B cell (primary cell): ENCODE data around the gene C14orf180. TPM values are rescaled to one million over a fixed set of nuclear protein-coding genes. Genes with fewer than 3 reads are reported as not detected.

Source experiments
- ATAC-seq: fragments of 200-7000 bp; cut with Tn5 transposase; one replicate; pipeline ENCODE4 v1.10.0; 2021; ENCODE audit warnings: low read depth, mild to moderate bottlenecking, moderate number of reproducible peaks, moderate library complexity
- CTCF ChIA-PET: fragments of 350-600 bp; sonication (Branson Sonifier 250); formaldehyde crosslinking; loops from one replicate; lab custom pipeline; 2021; ENCODE audit warnings: antibody characterized with exemption, inconsistent platforms; lab: Charles Lee
- POLR2A ChIA-PET: fragments of 350-600 bp; sonication (Branson Sonifier 250); formaldehyde crosslinking; loops from one replicate; lab custom pipeline; 2021; ENCODE audit warnings: antibody characterized with exemption; lab: Charles Lee
- DNase-seq: peaks from one replicate; pipeline ENCODE4 v3.0.0; 2013
- H2AFZ ChIP-seq: 2 replicates; pipeline ENCODE4 v1.6.1; 2012; ENCODE audit warnings: mild to moderate bottlenecking, low read depth, low read length; ENCODE audit not compliant: insufficient read depth, poor library complexity, severe bottlenecking
- H3K27ac ChIP-seq, 2 donors: 1 replicate in 1 of 2; 2 replicates in 1 of 2; pipeline ENCODE4 v1.5.1; 2012 to 2013; ENCODE audit warnings: low read length in 2 of 2, mild to moderate bottlenecking in 2 of 2, moderate library complexity in 1 of 2
- H3K27me3 ChIP-seq, 4 experiments: fragments of 200-600 bp in 1 of 4; sonication (generic) in 1 of 4; replicated peaks in 1 of 4; 1 replicate in 2 of 4; 2 replicates in 2 of 4; pipeline versions ENCODE4 v1.6.1 to v1.7.0; 2013 to 2016; ENCODE audit warnings: low read length in 3 of 4, mild to moderate bottlenecking in 2 of 4, mixed read lengths in 1 of 4, moderate library complexity in 1 of 4; ENCODE audit not compliant: insufficient read depth in 4 of 4, control insufficient read depth in 3 of 4; ENCODE audit errors: control extremely low read depth in 1 of 4
- H3K36me3 ChIP-seq, 2 experiments: replicated peaks in 1 of 2; 1 replicate in 1 of 2; 2 replicates in 1 of 2; pipeline versions ENCODE4 v1.6.1 to v1.7.1; 2013; ENCODE audit warnings: low read length in 1 of 2; ENCODE audit not compliant: insufficient read depth in 2 of 2, control insufficient read depth in 1 of 2; ENCODE audit errors: control extremely low read depth in 1 of 2, extremely low read depth in 1 of 2
- H3K4me1 ChIP-seq, 2 donors: fragments of 200-600 bp in 1 of 2; sonication (generic) in 1 of 2; 1 replicate in 1 of 2; 2 replicates in 1 of 2; pipeline versions ENCODE4 v1.5.1 to v1.6.1; 2013 to 2017; ENCODE audit warnings: low read length in 2 of 2; ENCODE audit not compliant: control insufficient read depth in 2 of 2, insufficient read depth in 2 of 2
- H3K4me2 ChIP-seq: replicated peaks from 2 replicates; pipeline ENCODE3; 2012; ENCODE audit warnings: mild to moderate bottlenecking, low read depth, low read length; ENCODE audit not compliant: poor library complexity, severe bottlenecking
- H3K4me3 ChIP-seq, 5 experiments: fragments of 200-600 bp in 1 of 5; sonication (generic) in 1 of 5; 1 replicate in 3 of 5; 2 replicates in 2 of 5; pipeline versions ENCODE4 v1.5.1 to v1.7.0; 2011 to 2016; ENCODE audit warnings: low read length in 4 of 5, mild to moderate bottlenecking in 4 of 5, low read depth in 2 of 5, control low read depth in 1 of 5, moderate library complexity in 1 of 5; ENCODE audit not compliant: insufficient read depth in 1 of 5; ENCODE audit errors: control extremely low read depth in 1 of 5, extremely low read depth in 1 of 5
- H3K79me2 ChIP-seq: fragments of 200-600 bp; sonication (generic); one replicate; pipeline ENCODE4 v1.6.0; 2016; ENCODE audit warnings: low read length; ENCODE audit not compliant: control insufficient read depth, insufficient read depth
- H3K9ac ChIP-seq: fragments of 200-600 bp; sonication (generic); 2 replicates; pipeline ENCODE4 v1.6.1; 2017; ENCODE audit warnings: mild to moderate bottlenecking, low read length, moderate library complexity
- H3K9me3 ChIP-seq, 3 donors: one replicate each; pipeline versions ENCODE4 v1.6.1 to v1.7.1; 2013; ENCODE audit warnings: low read length in 2 of 3; ENCODE audit not compliant: control insufficient read depth in 2 of 3, insufficient read depth in 1 of 3; ENCODE audit errors: control extremely low read depth in 1 of 3
- H4K20me1 ChIP-seq: 2 replicates; pipeline ENCODE4 v1.6.0; 2012; ENCODE audit warnings: mild to moderate bottlenecking, low read length; ENCODE audit not compliant: insufficient read depth, control insufficient read depth, poor library complexity, severe bottlenecking
- H3K27ac Mint-ChIP-seq: one replicate; pipeline ENCODE4 v1.8.0; 2021; ENCODE audit warnings: mixed read lengths
- H3K27me3 Mint-ChIP-seq: one replicate; pipeline ENCODE4 v1.8.0; 2021; ENCODE audit warnings: mixed read lengths
- H3K4me1 Mint-ChIP-seq: one replicate; pipeline ENCODE4 v1.8.0; 2021; ENCODE audit warnings: mixed read lengths
- H3K4me3 Mint-ChIP-seq: one replicate; pipeline ENCODE4 v1.8.0; 2021; ENCODE audit warnings: mixed read lengths
- H3K9me3 Mint-ChIP-seq: one replicate; pipeline ENCODE4 v1.8.0; 2022; ENCODE audit warnings: mixed read lengths; ENCODE audit not compliant: insufficient read depth
- CTCF ChIP-seq: fragments of 200-600 bp; IDR thresholded peaks from one replicate; pipeline ENCODE4 v1.8.0; 2022; ENCODE audit warnings: antibody characterized with exemption, mild to moderate bottlenecking
- EZH2 ChIP-seq: IDR thresholded peaks from 2 replicates; pipeline ENCODE4 v1.6.1; 2012; ENCODE audit warnings: borderline replicate concordance, low read depth, mild to moderate bottlenecking, moderate library complexity, low read length; ENCODE audit not compliant: insufficient read depth, poor library complexity, severe bottlenecking
- WGBS: methylation state at CpG from one replicate; pipeline ENCODE4 v1.1.5; 2013; ENCODE audit warnings: missing lambda C conversion rate; ENCODE audit not compliant: insufficient coverage; 5-methylcytosine and 5-hydroxymethylcytosine counted together
- intact Hi-C: fragments of 100-400 bp; cut with micrococcal nuclease; formaldehyde crosslinking; loops from one replicate; pipeline ENCODE4 v1.10.0; 2022
- polyA plus RNA-seq: library from polyadenylated mRNA; depleted of rRNA; stranded (reverse); fragments of >200 nt; gene quantifications from 2 replicates; pipeline ENCODE4 v1.2.3, GENCODE V29; 2012
- total RNA-seq, 2 donors: library from RNA; stranded (reverse); fragments of 120-200 nt in 1 of 2; gene quantifications; 1 replicate in 1 of 2; 2 replicates in 1 of 2; pipeline versions ENCODE4 v1.2.3 to v1.2.4, GENCODE V29; 2013 to 2022

C14orf180 gene
- total and polyA plus RNA-seq, 2 donors (not counting 1 experiment from before 2014, with no cell fraction given): not detected

DNA sequence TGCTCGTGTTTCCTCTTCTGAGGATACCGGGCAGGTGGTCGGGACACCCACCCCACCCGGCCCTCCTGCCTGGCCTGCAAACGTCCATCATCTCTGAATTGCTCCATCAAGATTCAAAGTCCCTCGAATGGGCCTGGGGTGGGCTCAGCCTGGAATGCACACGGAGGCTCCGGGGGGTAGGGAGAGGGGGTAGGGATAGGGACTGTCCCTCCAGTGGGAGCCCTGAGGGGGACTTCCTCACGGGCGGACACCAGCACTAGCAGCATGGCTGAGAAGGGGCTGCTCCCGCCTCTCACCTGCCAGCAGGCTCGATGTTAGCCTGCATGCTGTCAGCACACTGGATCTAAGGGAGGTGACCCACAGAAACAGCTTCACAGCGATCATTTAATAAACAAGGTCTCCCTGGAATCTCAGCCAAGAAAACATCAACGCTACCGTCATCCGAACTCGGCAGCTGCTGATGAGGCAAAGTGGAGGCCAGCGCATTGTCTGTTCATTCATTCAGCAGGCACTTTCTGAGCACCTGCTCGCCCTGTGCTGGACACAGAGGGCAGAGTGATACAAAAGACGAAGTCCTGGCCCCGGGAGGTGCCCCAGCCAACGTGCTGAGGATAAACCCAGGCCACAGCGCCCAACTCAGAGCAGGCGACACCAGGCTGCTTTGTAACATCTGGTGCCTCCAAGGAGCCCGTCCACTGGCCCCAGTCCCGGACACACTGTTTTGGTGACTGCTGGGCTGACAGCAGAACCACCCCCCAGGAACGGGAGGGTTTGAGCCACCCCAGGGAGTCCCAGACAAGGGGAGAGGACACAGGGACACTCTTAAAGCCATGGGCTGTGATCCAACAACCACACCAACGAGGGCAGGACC lies 18.7 kb downstream of the C14orf180 start:
- no peak overlapping the region for H3K9ac ChIP-seq
- H3K4me3 Mint-ChIP-seq: no peak overlapping the region
- intact Hi-C loops: no loop called here
- TF ChIP-seq CTCF (no peak), EZH2 (no peak)
- H3K79me2 ChIP-seq: no peaks in the 10 kb centered on the region
- H3K4me1 Mint-ChIP-seq: peaks cover 2% of the 10 kb centered on the region
- peaks cover 0 to 27% (median 0%) of the 10 kb centered on the region in 4 experiments for H3K27me3 ChIP-seq
- H3K4me2 ChIP-seq: no peak overlapping the region
- no peaks in the 10 kb centered on the region for H4K20me1 ChIP-seq
- WGBS: 83% methylated on average over 27 of the region's 28 CpGs
- DNase-seq: no peak
- POLR2A ChIA-PET: no interaction called here
- no peaks in the 10 kb centered on the region for H3K4me1 ChIP-seq
- H3K9me3 ChIP-seq: no peaks in the 10 kb centered on the region
- no peak overlapping the region for H2AFZ ChIP-seq
- no peaks in the 10 kb centered on the region for H3K36me3 ChIP-seq
- H3K27ac Mint-ChIP-seq: no peak overlapping the region
- CTCF ChIA-PET: no interaction called here
- H3K4me3 ChIP-seq: no peak overlapping the region
- ATAC-seq: no peak
- H3K27ac ChIP-seq: no peak overlapping the region
- H3K27me3 Mint-ChIP-seq: peaks cover 23% of the 10 kb centered on the region
- no peaks in the 10 kb centered on the region for H3K9me3 Mint-ChIP-seq

DNA sequence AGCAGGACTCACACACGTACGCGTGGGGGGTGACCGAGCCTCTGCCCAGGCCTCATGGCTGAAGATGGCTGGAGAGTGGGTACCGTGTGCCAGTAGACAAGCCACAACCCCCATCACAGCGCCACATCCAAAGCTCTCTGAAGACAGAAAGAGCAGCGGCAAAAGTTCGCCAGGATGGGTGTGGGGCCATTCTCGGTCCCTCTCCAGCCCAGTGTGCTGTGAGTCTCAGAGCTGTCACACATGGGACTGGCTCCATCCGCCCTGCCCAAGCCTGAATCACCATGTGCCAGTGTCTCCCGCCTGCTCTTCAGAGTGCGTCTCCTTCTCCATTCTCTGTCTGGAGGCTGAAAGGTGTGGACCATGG lies 19.3 kb downstream of the C14orf180 start:
- CTCF ChIA-PET: no interaction called here
- no peaks in the 10 kb centered on the region for H3K9me3 ChIP-seq
- H3K4me3 Mint-ChIP-seq: no peak overlapping the region
- H3K4me3 ChIP-seq: no peak overlapping the region
- H3K27ac Mint-ChIP-seq: no peak overlapping the region
- H3K79me2 ChIP-seq: no peaks in the 10 kb centered on the region
- no peak for ATAC-seq
- no peak overlapping the region for H3K27ac ChIP-seq
- H3K27me3 Mint-ChIP-seq: peaks cover 24% of the 10 kb centered on the region
- H2AFZ ChIP-seq: no peak overlapping the region
- TF ChIP-seq CTCF: no peak
- no peak for TF ChIP-seq EZH2
- POLR2A ChIA-PET: no interaction called here
- no peaks in the 10 kb centered on the region for H3K9me3 Mint-ChIP-seq
- H4K20me1 ChIP-seq: no peaks in the 10 kb centered on the region
- WGBS: 90% methylated on average over 12 of the region's 12 CpGs
- H3K27me3 ChIP-seq: peaks cover 0 to 31% (median 0%) of the 10 kb centered on the region in 4 experiments
- no peak overlapping the region for H3K9ac ChIP-seq
- H3K4me1 ChIP-seq: no peaks in the 10 kb centered on the region
- H3K4me1 Mint-ChIP-seq: peaks cover 2% of the 10 kb centered on the region
- intact Hi-C loops: no loop called here
- no peak for DNase-seq
- no peak overlapping the region for H3K4me2 ChIP-seq
- no peaks in the 10 kb centered on the region for H3K36me3 ChIP-seq
